HFFc6 (cell line): ENCODE data around the gene MNX1. TPM values are rescaled to one million over a fixed set of nuclear protein-coding genes. Genes with fewer than 3 reads are reported as not detected.

Source experiments
- DNase-seq: peaks from one replicate; pipeline ENCODE4 v3.0.0-alpha.2; 2018
- H3K27ac Mint-ChIP-seq: 2 replicates; pipeline ENCODE4 v1.8.0; 2020; ENCODE audit warnings: mild to moderate bottlenecking, mixed read lengths
- H3K27me3 Mint-ChIP-seq: 2 replicates; pipeline ENCODE4 v1.8.0; 2021; ENCODE audit warnings: mild to moderate bottlenecking, moderate library complexity, mixed read lengths; ENCODE audit not compliant: insufficient read depth
- H3K36me3 Mint-ChIP-seq: 2 replicates; pipeline ENCODE4 v1.8.0; 2021; ENCODE audit warnings: low read depth, mixed read lengths
- H3K4me1 Mint-ChIP-seq: 2 replicates; pipeline ENCODE4 v1.8.0; 2020; ENCODE audit warnings: low read depth, mixed read lengths
- H3K4me3 Mint-ChIP-seq: 2 replicates; pipeline ENCODE4 v1.8.0; 2020; ENCODE audit warnings: mild to moderate bottlenecking, moderate library complexity, mixed read lengths
- H3K9me3 Mint-ChIP-seq: 2 replicates; pipeline ENCODE4 v1.8.0; 2020; ENCODE audit warnings: mild to moderate bottlenecking, mixed read lengths
- total RNA-seq, 6 experiments: library from RNA; stranded (reverse); fragmentation: NEBNext Ultra II Directional; extraction: Animal tissue kit (Norgen Biotek cat#: 25700); gene quantifications; 2 replicates in 1 of 6; 3 replicates in 5 of 6; pipeline ENCODE4 v1.2.3, GENCODE V29; 2021
- TF ChIP-seq, protein P1 (sequence below): fragments of 200-600 bp; sonication (generic); IDR thresholded peaks from 2 replicates; pipeline ENCODE4 v1.5.0; 2021; ENCODE audit warnings: antibody characterized with exemption, mild to moderate bottlenecking

Gene MNX1
- total RNA-seq, 6 experiments from 2014 or later: not detected

DNA sequence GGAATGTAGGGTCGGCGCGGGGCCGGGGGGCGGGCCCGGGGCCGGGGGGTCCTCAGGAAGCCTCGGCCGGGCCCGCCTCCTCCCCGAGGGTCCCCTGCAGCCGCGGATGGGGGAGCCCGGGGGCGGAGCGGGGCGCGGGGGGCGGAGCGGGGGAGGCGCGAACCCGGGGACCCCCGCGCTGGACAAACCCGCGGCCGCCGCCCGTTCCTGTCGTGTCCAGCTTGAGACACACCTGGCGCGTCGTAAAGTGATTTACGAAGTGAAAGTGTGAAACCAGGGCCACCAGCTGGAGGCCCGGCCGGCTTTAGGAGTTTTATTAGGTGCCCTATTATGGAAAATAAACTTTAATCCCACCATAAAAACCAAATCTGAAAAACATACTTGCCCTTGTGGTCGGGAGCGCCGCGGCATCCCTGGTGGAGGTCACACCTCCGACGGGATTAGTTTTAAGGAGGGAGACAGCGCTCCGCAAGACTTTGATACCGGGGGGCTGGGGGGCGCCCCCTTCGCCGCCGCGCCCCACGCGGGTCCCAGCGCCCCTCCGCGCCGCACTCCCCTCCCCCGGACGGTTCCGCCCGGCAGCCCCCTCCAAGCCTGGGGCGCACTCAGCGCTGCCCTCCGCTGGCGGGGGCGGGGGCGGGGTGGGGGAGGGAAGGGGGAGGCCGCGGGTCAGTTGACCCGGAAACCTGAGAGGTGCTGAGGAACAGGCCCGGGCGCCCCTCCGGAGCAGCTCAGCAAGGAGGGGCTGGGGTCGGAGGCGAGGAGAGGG, 10.3 kb downstream of the MNX1 start:
- no peak overlapping the region for H3K27ac Mint-ChIP-seq
- H3K4me3 Mint-ChIP-seq: peak overlapping the region; percentile 53; the same call in 1 of the 2 replicates
- peaks cover 60% of the 10 kb centered on the region for H3K27me3 Mint-ChIP-seq
- no peak for DNase-seq
- TF ChIP-seq, protein P1, sequence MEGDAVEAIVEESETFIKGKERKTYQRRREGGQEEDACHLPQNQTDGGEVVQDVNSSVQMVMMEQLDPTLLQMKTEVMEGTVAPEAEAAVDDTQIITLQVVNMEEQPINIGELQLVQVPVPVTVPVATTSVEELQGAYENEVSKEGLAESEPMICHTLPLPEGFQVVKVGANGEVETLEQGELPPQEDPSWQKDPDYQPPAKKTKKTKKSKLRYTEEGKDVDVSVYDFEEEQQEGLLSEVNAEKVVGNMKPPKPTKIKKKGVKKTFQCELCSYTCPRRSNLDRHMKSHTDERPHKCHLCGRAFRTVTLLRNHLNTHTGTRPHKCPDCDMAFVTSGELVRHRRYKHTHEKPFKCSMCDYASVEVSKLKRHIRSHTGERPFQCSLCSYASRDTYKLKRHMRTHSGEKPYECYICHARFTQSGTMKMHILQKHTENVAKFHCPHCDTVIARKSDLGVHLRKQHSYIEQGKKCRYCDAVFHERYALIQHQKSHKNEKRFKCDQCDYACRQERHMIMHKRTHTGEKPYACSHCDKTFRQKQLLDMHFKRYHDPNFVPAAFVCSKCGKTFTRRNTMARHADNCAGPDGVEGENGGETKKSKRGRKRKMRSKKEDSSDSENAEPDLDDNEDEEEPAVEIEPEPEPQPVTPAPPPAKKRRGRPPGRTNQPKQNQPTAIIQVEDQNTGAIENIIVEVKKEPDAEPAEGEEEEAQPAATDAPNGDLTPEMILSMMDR: no peak
- peaks cover 7% of the 10 kb centered on the region; the same call in 1 of the 2 replicates for H3K4me1 Mint-ChIP-seq
- no peaks in the 10 kb centered on the region for H3K9me3 Mint-ChIP-seq
- no peaks in the 10 kb centered on the region for H3K36me3 Mint-ChIP-seq

DNA sequence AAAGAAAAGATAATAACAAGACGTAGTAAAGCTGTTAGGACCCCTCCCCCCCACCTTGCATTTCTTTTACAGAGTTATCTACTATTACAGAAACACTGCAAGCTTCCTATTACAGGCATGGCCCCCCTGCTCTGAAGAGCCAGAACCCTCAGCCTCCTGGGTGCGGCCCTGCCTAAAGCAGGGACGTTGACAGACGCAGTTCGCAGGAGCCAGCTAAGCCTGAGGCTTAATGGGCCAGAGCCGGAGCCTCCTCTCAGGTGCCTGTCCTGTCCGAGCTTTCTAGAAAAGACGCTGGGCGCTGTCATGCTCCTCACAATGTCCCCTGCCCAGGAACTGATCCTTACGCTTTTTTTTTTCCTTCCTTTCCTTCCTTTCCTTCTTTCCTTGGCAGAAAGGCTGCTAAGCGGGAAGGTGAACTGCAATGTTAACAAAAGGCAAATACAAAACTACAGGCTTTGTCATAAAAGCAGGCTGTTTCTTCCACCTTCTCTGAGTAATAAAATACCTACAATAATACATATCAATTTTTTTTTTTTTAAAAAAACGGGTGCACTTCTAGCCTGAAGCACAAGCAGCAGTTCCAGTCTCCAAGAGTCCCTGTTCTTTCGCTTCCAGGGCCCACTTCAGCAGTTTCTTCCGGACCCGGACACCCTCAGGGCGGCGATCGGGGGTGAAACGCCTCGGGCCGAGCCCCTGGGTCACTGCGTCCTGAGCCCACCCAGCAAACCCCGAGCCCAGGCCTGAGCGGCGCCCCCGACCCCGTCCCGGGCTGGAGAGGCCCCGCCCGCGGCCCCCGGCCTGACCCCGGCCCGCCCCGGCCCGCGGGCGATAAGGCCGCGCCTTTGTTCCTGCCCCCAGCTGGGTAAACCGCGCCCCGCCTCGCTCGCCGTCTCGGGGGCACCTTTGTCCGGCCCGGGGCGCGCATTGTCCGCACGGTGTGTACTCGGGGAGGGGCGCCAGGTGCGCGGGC, 11.2 kb downstream of the MNX1 start:
- Mint-ChIP-seq H3K4me3 (no peak overlapping the region), H3K27me3 (peaks cover 55% of the 10 kb centered on the region), H3K36me3 (no peaks in the 10 kb centered on the region), H3K9me3 (no peaks in the 10 kb centered on the region), H3K27ac (no peak overlapping the region), H3K4me1 (peaks cover 7% of the 10 kb centered on the region; the same call in 1 of the 2 replicates)
- TF ChIP-seq, protein P1: no peak
- DNase-seq: no peak

DNA sequence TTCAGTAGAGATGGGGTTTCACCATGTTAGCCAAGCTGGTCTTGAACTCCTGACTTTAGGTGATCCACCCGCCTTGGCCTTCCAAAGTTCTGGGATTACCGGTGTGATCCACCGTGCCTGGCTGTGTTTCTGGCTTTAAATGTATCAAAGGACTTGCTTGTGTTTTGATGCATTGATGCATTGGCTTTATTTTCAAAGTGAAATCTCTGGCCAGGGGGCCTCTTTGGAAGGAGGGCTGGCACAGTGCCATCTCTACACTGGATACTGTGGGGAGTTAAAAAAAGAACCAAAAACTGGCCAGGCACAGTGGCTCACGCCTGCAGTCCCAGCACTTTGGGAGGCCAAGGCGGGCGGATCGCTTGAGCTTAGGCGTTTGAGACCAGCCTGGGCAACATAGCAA, 16.0 kb downstream of the MNX1 start:
- Mint-ChIP-seq H3K4me3 (no peak overlapping the region), H3K9me3 (no peaks in the 10 kb centered on the region), H3K27me3 (peaks cover 37% of the 10 kb centered on the region), H3K27ac (no peak overlapping the region), H3K36me3 (no peaks in the 10 kb centered on the region), H3K4me1 (no peaks in the 10 kb centered on the region)
- TF ChIP-seq, protein P1: no peak
- no peak for DNase-seq

DNA sequence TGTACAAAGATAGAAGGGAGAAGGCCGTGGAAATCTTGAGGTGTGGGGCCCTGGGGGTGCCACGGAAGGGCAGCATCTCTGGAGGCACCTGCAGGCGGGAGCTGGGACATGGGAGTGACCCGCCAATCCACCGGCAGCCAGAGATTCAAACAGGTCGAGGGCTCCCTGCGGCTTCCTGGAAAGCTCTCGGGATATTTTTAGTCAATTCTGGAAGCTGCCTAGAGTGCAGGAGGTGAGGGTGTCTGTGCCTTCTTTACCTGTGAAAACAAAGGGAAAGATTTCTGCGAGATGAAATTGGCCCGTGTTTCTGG, 16.6 kb downstream of the MNX1 start:
- Mint-ChIP-seq H3K27me3 (peaks cover 32% of the 10 kb centered on the region), H3K9me3 (no peaks in the 10 kb centered on the region), H3K36me3 (no peaks in the 10 kb centered on the region), H3K27ac (no peak overlapping the region), H3K4me3 (no peak overlapping the region), H3K4me1 (no peaks in the 10 kb centered on the region)
- DNase-seq: no peak
- TF ChIP-seq, protein P1: no peak

DNA sequence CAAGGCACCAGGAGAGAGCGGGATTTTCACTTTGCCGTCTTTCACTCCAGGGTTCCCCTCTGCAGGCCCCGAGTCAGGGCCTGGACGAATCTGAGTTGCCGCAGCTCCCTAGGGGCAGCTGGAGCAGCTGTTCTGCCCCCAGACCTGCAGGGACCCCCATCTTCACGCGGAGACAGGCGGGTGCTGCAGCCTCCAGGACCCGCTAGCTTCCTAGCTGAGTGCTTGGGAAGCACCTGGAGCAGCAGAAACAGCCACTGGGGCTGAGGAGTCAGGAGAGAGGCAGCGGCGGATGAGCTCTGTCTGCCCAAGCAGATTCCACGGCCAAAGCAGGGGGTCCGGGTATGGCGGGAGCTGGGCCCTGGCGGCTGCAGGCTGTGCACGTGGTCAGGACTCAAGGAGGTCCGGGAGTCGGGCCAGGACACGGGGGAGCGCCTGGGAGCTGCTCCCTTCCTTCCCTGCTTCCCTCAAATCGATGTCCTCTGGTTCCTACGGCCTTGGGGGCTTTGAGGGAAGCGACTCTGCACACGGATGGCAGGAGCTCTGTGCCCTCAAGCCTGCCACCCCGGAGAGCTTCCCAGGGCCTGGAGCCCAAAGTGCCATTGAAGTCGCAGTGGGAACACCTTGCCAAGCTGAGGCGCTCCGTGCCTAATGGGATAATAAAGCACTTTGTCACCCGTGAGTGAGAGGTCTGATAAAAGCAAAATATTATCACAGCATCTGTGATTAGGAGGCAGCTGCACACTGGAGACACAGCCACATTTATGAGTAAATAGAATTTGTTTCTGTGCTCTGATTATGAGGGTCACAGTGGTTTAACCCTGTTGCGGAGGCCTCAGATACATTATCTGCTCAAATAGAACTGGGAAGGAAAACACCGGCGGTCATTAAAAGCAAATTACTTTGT, 17.2 kb downstream of the MNX1 start:
- Mint-ChIP-seq H3K9me3 (no peaks in the 10 kb centered on the region), H3K4me1 (no peaks in the 10 kb centered on the region), H3K36me3 (no peaks in the 10 kb centered on the region), H3K27ac (no peak overlapping the region), H3K4me3 (no peak overlapping the region), H3K27me3 (peaks cover 34% of the 10 kb centered on the region)
- TF ChIP-seq, protein P1: no peak
- DNase-seq: no peak
